H9 (cell line): ENCODE measurements around the gene RAD51. TPM values are rescaled to one million over a fixed set of nuclear protein-coding genes. Genes with fewer than 3 reads are reported as not detected.

ENCODE experiments used
- DNase-seq: peaks from one replicate; pipeline ENCODE4 v3.0.0-alpha.2; 2017
- H2AFZ ChIP-seq: one replicate; pipeline ENCODE4 v1.6.1; 2013; ENCODE audit warnings: mild to moderate bottlenecking, low read length, control low read depth, moderate library complexity
- H2AK5ac ChIP-seq: 2 replicates; pipeline ENCODE4 v1.6.1; 2013; ENCODE audit warnings: low read length, control low read depth, mixed read lengths; ENCODE audit not compliant: insufficient read length
- H2BK120ac ChIP-seq: one replicate; pipeline ENCODE4 v1.6.1; 2013; ENCODE audit warnings: low read depth, mild to moderate bottlenecking, low read length, control low read depth, inconsistent platforms; ENCODE audit not compliant: poor library complexity, severe bottlenecking
- H2BK12ac ChIP-seq: 2 replicates; pipeline ENCODE4 v1.6.1; 2013; ENCODE audit warnings: low read length, control low read depth, mixed read lengths, low read depth; ENCODE audit not compliant: insufficient read length
- H2BK15ac ChIP-seq: 2 replicates; pipeline ENCODE4 v1.6.1; 2013; ENCODE audit warnings: low read depth, low read length, control low read depth
- H2BK20ac ChIP-seq: one replicate; pipeline ENCODE4 v1.6.1; 2013; ENCODE audit warnings: low read depth, mild to moderate bottlenecking, low read length, control low read depth, inconsistent platforms; ENCODE audit not compliant: poor library complexity, severe bottlenecking
- H2BK5ac ChIP-seq: 2 replicates; pipeline ENCODE4 v1.6.1; 2013; ENCODE audit warnings: low read length, control low read depth, mixed read lengths; ENCODE audit not compliant: insufficient read length
- H3K14ac ChIP-seq: 2 replicates; pipeline ENCODE4 v1.6.1; 2013; ENCODE audit warnings: low read length, control low read depth; ENCODE audit not compliant: insufficient read depth
- H3K18ac ChIP-seq: 2 replicates; pipeline ENCODE4 v1.6.1; 2013; ENCODE audit warnings: low read depth, mild to moderate bottlenecking, mixed read lengths, low read length, control low read depth; ENCODE audit not compliant: insufficient read length
- H3K23ac ChIP-seq: 2 replicates; pipeline ENCODE4 v1.6.1; 2013; ENCODE audit warnings: low read length, control low read depth, mixed read lengths, low read depth; ENCODE audit not compliant: insufficient read length
- H3K23me2 ChIP-seq: 2 replicates; pipeline ENCODE4 v1.6.1; 2013; ENCODE audit warnings: low read depth, mild to moderate bottlenecking, mixed read lengths, low read length, control low read depth; ENCODE audit not compliant: insufficient read length, poor library complexity, severe bottlenecking
- H3K27ac ChIP-seq: 2 replicates; pipeline ENCODE4 v1.5.1; 2013; ENCODE audit warnings: low read length, control low read depth, mixed read lengths, low read depth; ENCODE audit not compliant: insufficient read length
- H3K27me3 ChIP-seq: 2 replicates; pipeline ENCODE4 v1.6.1; 2013; ENCODE audit warnings: low read length, control low read depth, inconsistent platforms; ENCODE audit not compliant: insufficient read depth
- H3K4ac ChIP-seq: 2 replicates; pipeline ENCODE4 v1.6.1; 2013; ENCODE audit warnings: low read depth, mild to moderate bottlenecking, control low read depth, inconsistent platforms, low read length, moderate library complexity
- H3K4me1 ChIP-seq: 2 replicates; pipeline ENCODE4 v1.6.1; 2013; ENCODE audit warnings: low read length, control low read depth, inconsistent platforms; ENCODE audit not compliant: insufficient read depth
- H3K4me2 ChIP-seq: 2 replicates; pipeline ENCODE4 v1.6.1; 2013; ENCODE audit warnings: low read length, control low read depth, mixed read lengths; ENCODE audit not compliant: insufficient read length, insufficient read depth
- H3K56ac ChIP-seq: 2 replicates; pipeline ENCODE4 v1.6.1; 2013; ENCODE audit warnings: low read depth, mild to moderate bottlenecking, mixed read lengths, low read length, control low read depth; ENCODE audit not compliant: insufficient read length
- H3K79me1 ChIP-seq: 2 replicates; pipeline ENCODE4 v1.6.1; 2013; ENCODE audit warnings: low read depth, mild to moderate bottlenecking, moderate library complexity, low read length, control low read depth, inconsistent platforms; ENCODE audit not compliant: insufficient read depth, poor library complexity, severe bottlenecking
- H3K79me2 ChIP-seq: 2 replicates; pipeline ENCODE4 v1.6.1; 2013; ENCODE audit warnings: low read length, control low read depth, inconsistent platforms; ENCODE audit not compliant: insufficient read depth
- H3K9ac ChIP-seq: 2 replicates; pipeline ENCODE4 v1.6.1; 2013; ENCODE audit warnings: low read length, control low read depth, mixed read lengths; ENCODE audit not compliant: insufficient read length; ENCODE audit errors: extremely low read depth
- H3K9me3 ChIP-seq: one replicate; pipeline ENCODE4 v1.6.1; 2013; ENCODE audit warnings: low read depth, low read length, inconsistent platforms; ENCODE audit not compliant: control insufficient read depth
- H3T11ph ChIP-seq: one replicate; pipeline ENCODE4 v1.6.1; 2013; ENCODE audit warnings: mild to moderate bottlenecking, low read length, control low read depth, inconsistent platforms
- H4K20me1 ChIP-seq: one replicate; pipeline ENCODE4 v1.6.1; 2013; ENCODE audit not compliant: control insufficient read depth, insufficient read length, insufficient read depth
- H4K5ac ChIP-seq: 2 replicates; pipeline ENCODE4 v1.6.1; 2013; ENCODE audit warnings: low read depth, mild to moderate bottlenecking, mixed read lengths, low read length, control low read depth; ENCODE audit not compliant: insufficient read length
- H4K8ac ChIP-seq: replicated peaks from 2 replicates; pipeline ENCODE4 v1.6.1; 2013; ENCODE audit warnings: low read length, control low read depth, mixed read lengths, low read depth; ENCODE audit not compliant: insufficient read length
- H4K91ac ChIP-seq: 2 replicates; pipeline ENCODE4 v1.6.1; 2013; ENCODE audit warnings: low read depth, mild to moderate bottlenecking, moderate library complexity, mixed read lengths, low read length, control low read depth; ENCODE audit not compliant: insufficient read length
- H3K27ac Mint-ChIP-seq, 3 experiments: 2 replicates in 2 of 3; 3 replicates in 1 of 3; pipeline ENCODE4 v1.8.0; 2020 to 2021; ENCODE audit warnings: mixed read lengths in 3 of 3, mild to moderate bottlenecking in 1 of 3, moderate library complexity in 1 of 3
- H3K27me3 Mint-ChIP-seq: 2 replicates; pipeline ENCODE4 v1.8.0; 2021; ENCODE audit warnings: low read depth, mild to moderate bottlenecking, moderate library complexity, mixed read lengths
- H3K36me3 Mint-ChIP-seq, 3 experiments: 2 replicates in 2 of 3; 3 replicates in 1 of 3; pipeline ENCODE4 v1.8.0; 2020 to 2021; ENCODE audit warnings: low read depth in 3 of 3, mixed read lengths in 3 of 3; ENCODE audit not compliant: insufficient read depth in 1 of 3
- H3K4me1 Mint-ChIP-seq, 2 experiments: 2 replicates each; pipeline ENCODE4 v1.8.0; 2020; ENCODE audit warnings: mixed read lengths in 2 of 2
- H3K4me3 Mint-ChIP-seq, 2 experiments: 2 replicates in 1 of 2; 3 replicates in 1 of 2; pipeline ENCODE4 v1.8.0; 2020 to 2021; ENCODE audit warnings: mild to moderate bottlenecking in 2 of 2, mixed read lengths in 2 of 2, moderate library complexity in 1 of 2
- H3K9me3 Mint-ChIP-seq, 2 experiments: 2 replicates in 1 of 2; 3 replicates in 1 of 2; pipeline ENCODE4 v1.8.0; 2020; ENCODE audit warnings: mild to moderate bottlenecking in 2 of 2, mixed read lengths in 2 of 2, moderate library complexity in 1 of 2
- CTCF ChIP-seq: fragments of 200-600 bp; sonication (generic); conservative IDR thresholded peaks from 3 replicates; pipeline ENCODE4 v1.8.0; 2021; ENCODE audit warnings: antibody characterized with exemption, mild to moderate bottlenecking
- total RNA-seq: library from RNA; stranded (reverse); gene quantifications from 2 replicates; pipeline ENCODE4 v1.2.1, GENCODE V29; 2021

Gene RAD51
- total RNA-seq, 1 experiment from 2014 or later = 39.2 TPM

- Histone ChIP-seq H3K18ac (no peak overlapping the region), H3K79me1 (no peaks in the 10 kb centered on the region), H4K20me1 (no peaks in the 10 kb centered on the region), H2BK5ac (no peak overlapping the region), H3K27me3 (no peaks in the 10 kb centered on the region), H3T11ph (no peak overlapping the region), H4K91ac (no peak overlapping the region), H4K8ac (no peak overlapping the region), H3K4ac (no peak overlapping the region), H3K23me2 (no peaks in the 10 kb centered on the region), H3K27ac (no peak overlapping the region), H3K79me2 (no peaks in the 10 kb centered on the region), H2BK120ac (no peak overlapping the region), H3K14ac (no peak overlapping the region), H3K4me1 (no peaks in the 10 kb centered on the region), H2BK12ac (no peak overlapping the region), H2BK15ac (no peak overlapping the region), H3K9ac (no peak overlapping the region), H3K4me2 (no peak overlapping the region), H2BK20ac (no peak overlapping the region), H2AFZ (no peak overlapping the region), H3K56ac (no peak overlapping the region), H2AK5ac (no peak overlapping the region), H4K5ac (no peak overlapping the region), H3K23ac (no peak overlapping the region), H3K9me3 (no peaks in the 10 kb centered on the region)
- peaks cover 11 to 17% (median 15%) of the 10 kb centered on the region in 3 experiments for H3K36me3 Mint-ChIP-seq
- no peak overlapping the region for H3K27ac Mint-ChIP-seq
- peaks cover 16% of the 10 kb centered on the region in 2 experiments for H3K4me1 Mint-ChIP-seq
- no peak for TF ChIP-seq CTCF
- DNase-seq = no peak
- peaks cover 11 to 27% of the 10 kb centered on the region in 2 experiments; a peak in 4 of 5 replicates for H3K9me3 Mint-ChIP-seq
- H3K4me3 Mint-ChIP-seq = no peak overlapping the region
- no peaks in the 10 kb centered on the region; the same call in 1 of the 2 replicates for H3K27me3 Mint-ChIP-seq
Observed at GRCh38 chr15:40684381-40684780, 10.6 kb upstream of the RAD51 start.
